DMS114 treated with DMSO at 0.1 percent for 48 hours (cell line): ENCODE results near the gene PIGW.
A peak's percentile ranks its signal among the peaks of the same experiment; 100 is the strongest.

Source experiments
- DNase-seq: peaks from one replicate; lab custom pipeline; 2025; ENCODE audit not compliant: unreplicated experiment; lab: John Stamatoyannopoulos, UW

The PIGW gene, protein sequence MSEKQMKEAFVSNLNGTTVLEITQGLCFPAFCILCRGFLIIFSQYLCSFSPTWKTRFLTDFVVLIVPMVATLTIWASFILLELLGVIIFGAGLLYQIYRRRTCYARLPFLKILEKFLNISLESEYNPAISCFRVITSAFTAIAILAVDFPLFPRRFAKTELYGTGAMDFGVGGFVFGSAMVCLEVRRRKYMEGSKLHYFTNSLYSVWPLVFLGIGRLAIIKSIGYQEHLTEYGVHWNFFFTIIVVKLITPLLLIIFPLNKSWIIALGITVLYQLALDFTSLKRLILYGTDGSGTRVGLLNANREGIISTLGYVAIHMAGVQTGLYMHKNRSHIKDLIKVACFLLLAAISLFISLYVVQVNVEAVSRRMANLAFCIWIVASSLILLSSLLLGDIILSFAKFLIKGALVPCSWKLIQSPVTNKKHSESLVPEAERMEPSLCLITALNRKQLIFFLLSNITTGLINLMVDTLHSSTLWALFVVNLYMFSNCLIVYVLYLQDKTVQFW

DNA sequence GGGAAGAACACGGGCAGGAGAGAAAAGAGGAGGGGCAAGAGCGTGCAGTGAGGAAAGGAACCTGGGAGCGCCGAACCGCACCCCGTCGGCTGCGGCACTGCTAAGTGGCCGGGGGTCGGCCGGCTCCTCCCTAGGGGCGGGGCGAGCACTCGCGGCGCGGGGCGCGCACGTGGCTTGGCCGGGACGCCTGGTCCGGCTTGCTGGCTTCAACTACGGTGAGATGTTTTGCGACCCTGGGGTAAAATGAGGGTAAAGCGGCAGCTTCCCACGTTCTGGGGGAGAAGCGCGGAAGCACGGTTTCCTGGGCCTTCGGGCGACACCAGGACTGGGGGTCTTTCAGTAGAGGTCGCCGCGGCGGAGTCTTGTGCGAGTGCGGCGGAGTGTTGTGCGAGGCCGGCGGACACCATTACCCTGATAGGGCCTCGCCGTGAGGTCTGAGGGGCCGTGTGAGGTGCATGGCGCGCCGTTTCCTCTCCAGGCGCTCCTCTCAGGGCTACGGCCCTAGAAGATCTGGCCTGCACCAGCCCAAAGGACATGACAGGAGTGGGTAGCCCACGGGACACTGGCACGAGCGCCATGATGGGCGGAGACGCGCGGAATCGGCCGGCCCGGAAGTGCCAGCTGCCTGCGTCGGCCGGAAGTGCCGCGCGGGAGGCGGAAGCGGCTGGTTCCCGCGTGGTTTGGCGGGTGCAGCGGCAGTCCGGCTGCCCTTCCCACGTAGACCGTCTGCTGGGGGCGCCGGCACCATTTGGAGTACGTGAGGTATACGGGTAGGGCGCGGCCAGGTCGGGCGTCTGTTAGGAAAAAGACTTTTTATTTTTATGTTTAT is at the start of gene PIGW, which contains the start of gene MYO19:
Gene PIGW (plus strand): TSS at position 148 of the 829 bp plus-strand sequence. CDS start 2,115 bp downstream, outside the sequence.
Gene MYO19 (minus strand): TSS at position 29 of the 829 bp plus-strand sequence. CDS start 2,330 bp downstream, outside the sequence.
- peak; percentile 77 for DNase-seq

DNA sequence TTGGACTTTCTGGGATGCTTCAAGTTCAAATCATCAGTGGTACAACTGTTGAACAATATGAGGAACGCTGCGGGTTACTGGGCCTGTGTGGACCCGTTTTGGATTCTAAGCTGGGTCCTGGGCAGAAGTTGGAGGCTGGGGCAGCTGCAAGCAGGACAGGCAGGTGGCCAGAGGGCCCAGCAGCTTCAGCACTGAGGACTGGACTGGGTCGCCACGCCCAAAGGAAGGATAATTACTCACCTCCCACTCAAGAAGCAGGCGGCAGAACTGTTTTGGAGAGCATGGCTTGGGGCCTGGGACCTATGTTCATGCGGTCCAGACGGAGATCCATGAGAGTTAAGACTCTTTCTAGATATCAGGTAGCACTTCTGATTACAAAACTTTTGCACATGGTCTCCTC is 49.8 kb upstream of the PIGW start:
- DNase-seq = no peak

DNA sequence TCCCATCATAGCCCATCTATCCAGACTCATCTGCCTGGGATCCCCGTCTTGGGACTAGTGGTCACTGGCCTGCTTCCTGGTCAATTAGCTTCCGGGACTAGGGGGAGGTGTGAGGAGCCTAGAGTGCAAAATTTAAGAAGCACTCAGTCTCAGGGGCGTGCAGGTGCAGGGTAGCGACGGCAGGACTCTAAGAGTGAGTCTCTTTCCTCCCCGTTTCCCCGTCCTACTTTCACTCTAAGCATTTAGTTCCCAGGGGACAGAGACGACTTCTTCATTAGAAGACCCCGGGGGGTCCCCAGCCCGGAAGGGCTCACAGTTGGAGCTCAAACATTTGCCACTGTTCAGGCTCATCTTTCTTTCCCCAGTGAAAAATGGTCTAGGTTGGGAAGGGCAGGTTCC is 49.0 kb upstream of the PIGW start:
- DNase-seq = no peak

DNA sequence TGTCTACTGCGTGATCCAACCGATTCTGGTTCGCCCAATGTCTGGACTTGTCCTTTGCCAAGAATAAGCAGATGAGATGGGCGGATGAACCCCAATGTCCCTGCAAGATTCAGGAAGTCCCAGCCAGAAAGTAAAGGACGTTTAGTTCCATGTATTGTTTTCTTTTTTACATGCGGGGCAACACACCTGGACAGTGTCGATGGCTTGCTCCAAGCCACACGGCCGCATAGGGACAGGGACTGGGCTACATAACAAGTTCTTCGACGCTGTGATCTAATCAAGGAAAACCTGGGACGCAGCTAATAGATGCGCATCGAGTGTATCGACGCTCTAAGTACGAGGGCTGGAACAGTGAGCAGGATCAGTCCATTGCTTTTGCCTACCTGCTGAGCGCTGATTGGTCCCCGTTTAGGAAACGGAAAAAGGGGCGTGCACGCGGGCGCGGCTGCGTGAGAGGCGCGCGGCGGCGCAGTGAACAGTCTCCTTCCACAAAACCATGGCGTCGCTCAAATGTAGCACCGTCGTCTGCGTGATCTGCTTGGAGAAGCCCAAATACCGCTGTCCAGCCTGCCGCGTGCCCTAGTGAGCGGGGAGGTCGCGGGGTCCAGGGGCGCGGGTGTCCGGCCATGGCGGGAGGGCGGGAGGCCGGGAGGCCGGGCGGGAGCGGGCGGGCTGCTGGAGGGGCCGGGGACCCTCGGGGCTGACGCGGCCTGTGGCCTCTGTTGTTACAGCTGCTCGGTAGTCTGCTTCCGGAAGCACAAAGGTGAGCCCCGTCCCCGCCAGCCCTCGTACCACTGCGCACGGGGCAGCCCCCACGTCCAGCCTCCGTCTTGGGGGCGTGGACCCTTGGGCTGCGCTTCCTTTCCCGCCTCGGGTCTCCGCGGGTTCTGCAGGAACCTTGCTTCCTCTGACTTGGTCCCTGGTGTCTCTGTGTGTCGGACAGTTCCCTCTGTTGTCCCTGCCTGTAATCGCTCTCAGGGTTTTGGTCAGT is 48.3 kb upstream of the PIGW start, which contains the start of gene ZNHIT3:
Gene ZNHIT3 (plus strand): TSS at position 478 of the 991 bp plus-strand sequence. CDS start 19 bp downstream, at position 497.
- peak; percentile 92 for DNase-seq

DNA sequence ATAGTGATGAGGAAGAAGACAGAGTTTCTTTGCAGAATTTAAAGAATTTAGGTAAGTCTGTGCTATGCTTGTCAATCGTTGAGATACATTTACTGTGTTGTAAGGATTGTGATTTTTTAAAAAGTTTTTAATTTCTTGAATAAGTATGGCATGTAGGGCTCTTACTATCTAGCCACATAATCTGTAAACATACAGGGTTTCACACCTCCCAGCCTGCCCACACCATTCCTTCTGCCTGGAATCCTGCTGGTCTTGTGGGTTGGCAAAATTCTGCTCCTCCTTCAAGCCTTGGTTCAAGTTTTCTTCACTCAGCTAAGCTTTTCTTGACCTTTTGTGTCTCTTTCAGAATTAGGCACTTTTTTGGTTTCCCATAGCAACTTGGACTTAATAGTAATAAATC is 40.8 kb upstream of the PIGW start:
- DNase-seq = no peak

DNA sequence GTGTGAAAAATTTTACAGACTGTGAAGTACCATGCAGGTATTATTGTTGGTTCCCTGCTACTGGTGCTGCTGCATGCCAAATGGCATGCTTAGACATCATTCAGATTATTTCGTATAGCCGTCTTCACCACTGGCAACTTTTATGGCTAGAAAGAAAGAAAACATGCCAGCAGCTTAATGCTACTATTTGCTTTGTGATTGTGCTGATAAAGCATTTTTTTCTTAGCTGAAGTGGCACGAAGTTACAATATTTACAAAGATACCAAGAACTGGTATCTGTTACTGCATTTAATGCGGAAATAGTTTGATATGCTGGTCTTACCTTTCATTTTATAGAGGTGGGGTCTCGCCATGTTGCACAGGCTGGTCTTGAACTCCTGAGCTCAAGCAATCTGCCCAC is 40.1 kb upstream of the PIGW start:
- no peak for DNase-seq

DNA sequence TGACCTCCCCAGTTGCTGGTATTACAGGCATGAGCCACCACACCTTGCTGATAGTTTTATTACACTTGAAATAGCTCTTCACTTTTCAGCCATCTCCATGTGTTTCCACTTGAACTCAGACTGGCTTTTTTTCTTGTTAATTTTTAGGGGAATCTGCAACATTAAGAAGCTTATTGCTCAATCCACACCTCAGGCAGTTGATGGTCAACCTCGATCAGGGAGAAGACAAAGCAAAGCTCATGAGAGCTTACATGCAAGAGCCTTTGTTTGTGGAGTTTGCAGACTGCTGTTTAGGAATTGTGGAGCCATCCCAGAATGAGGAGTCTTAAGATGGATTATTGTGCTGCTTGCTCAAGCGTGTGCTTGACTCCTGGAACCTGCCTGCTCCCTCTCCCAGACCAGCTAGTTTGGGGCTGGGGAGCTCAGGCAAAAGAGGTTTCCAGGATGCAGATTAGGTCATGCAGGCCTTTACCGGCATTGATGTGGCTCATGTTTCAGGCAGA is 39.7 kb upstream of the PIGW start:
- DNase-seq = no peak

DNA sequence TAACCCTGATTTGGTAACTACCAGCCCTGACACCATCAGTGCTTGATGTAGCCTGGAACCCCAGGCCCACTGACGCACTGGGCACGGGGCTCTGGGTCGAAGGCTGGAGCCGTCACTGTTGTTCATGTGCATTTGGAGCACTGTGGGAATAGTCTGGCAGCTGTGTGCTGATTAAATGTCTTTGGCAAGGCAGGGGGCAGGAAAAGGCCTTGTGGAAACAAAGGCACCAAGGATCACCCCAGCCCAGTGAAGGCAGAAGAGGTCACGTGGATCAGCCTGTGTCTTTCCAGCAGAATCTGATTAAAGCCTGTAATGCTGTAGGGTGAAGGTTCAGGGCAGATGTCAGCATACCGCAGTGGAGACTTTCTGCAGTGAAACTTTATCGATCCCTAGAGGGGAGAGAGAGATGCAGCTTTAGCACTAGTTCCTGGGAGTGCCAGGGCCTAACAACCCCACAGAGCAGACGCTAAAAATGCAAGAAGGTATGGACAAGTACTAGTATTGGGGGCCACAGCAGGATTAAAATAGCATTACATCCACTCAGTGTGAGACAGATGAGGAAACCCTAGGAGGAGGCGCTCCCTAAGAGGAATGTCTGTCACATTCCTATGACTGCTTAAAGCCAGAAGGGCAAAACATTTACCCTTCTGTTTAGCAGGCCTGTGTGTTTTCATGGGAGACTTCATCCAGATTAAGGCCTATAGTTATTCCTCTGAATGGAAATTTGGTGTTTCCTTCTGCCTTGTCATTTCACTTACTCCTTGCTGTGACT is 38.6 kb upstream of the PIGW start:
- DNase-seq = no peak

DNA sequence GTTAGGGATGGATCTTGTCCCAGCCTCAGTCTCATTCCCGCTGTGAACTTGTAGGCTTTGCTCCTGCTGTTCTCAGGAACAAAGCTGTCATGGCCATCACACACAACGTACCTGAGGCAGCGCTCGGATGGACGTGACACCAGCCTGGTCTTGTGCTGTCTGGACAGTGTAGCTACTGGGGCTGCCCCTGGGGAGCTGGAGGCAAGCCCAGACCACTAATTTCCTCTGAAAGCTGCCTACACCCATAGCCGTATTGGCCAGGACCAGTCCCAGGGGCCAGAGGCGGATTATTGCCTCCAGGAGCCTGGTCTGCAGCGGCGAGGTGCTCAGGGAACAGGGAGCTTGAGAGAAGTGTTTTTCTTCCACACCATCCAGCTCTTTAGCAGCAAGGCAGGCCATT is 36.6 kb upstream of the PIGW start:
- DNase-seq = no peak

DNA sequence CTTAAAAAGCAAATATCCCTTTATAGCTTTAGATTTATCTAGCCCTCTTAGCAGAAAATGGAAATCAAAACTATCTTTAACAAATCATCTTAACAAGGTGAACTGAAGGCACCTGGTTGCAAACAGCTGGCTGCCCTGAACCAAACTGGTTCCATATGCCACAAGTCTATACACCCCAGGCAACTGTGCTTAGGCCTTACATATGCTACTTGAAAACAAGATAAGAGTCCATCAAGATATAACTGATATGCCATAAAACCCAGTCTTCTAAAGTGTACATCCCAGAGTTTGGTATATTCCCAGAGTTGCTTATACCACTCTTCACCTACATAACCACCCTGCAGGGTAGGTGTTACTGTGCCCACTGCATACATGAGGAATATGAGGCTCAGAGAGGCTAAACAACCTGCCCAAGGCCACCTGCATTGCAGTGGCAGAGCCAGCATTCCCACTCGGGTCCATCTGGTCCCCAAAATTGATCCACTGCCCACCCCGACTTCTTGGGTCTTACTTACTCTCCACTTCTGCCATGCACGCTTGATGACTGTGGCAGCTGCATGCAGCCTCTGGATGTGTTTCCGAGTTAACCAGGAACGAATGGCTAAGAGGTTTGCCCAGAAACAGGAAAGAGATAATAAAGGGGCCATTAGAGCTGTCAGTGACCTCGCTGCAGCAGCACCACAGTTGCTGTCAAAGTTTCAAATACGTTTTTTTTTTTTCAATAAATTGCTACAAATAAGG is 36.1 kb upstream of the PIGW start:
- DNase-seq = no peak

DNA sequence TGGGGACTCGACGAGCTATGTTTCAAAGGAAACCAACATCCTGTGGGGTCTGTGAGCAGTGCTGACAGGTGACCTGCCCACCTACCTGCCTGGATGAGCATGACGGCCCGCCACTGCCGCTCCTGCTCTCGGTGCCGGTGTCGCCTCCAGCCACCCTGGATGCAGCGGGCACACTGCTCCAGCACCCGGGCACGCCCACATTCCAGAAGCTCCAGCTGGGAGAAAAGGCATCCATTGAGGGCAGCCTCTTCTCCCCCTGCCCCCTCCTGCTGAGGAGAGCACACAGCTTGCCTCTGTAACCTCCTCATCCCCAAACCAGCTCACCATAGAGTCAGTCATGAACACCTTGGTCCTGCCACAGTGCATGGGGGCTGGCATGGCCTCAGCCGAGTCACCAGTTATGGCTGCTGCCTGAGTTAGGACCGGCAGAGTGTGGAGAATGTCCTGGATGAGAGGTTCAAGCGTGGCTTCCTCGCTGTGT is 34.0 kb upstream of the PIGW start:
- DNase-seq = no peak

DNA sequence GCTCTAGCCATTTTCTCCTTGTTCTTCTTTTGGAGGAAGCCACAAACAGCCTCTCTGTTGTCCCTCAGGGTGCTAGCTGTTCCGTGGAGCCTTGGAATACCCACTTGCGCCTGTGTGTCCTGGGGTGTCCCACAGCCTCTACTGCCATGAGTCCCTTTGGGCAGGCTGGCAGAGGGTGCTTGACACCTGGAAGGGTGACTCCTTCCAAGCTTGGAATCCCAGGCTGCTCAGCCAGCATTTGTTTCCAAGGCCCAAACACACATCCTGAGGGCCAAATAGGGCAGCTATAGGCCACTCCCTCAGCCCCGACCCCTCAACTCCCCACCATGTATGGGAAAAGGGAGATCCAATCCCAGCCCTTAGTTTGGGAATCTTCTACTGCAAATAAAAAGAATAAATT is 33.4 kb upstream of the PIGW start:
- DNase-seq = no peak

DNA sequence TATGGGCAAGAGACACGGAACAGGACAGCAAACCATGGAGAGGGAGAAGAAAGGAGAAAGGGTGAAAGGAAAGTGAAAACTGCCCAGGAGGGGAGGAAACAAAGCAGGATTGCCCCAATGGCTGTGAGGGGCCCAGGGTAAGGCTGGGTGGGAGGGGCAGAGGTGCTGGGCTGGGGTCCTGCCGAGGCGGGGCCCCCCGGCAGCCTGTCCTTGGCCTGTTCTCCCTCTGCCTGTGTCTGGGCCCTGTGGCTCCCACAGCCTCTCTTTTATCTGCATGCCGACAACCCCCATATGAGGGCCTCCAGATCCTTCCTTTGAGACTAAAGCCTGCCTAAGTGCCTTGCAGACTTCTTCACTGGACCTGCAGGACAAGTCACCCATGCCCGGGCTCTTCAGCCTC is 32.8 kb upstream of the PIGW start:
- no peak for DNase-seq

DNA sequence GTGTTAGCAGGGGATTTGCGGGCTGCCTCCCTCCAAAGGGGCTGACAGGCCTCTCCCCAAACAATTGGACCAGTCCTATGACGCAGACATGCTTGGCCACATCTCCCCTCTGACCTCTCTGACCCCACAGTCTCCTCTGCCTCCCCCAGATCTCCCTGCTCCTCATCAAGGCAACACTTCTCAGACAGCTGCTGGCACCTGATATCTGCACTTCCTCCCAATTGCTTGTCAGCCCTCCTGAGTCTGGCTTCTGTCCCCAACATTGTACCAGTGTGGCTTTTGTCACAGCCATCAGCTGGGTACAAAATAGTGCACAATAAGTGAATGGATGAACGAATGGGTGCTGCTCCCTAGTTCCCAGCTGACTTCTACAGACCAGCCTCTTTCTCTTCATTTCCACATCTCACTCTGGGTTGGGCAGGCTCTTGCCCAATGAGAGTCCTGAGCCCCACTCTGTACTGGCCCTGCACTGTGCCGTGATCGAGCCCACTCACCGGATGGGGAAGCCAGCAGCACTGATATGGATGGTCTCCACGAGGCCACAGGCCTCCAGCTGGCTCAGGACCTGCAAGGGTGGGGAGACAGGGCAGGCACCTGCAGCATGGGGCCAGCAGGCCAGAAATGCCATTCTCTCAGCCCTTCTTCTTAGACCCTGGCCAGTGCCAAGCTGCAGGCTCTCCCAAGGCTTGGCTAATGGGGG is 31.2 kb upstream of the PIGW start:
- no peak for DNase-seq

DNA sequence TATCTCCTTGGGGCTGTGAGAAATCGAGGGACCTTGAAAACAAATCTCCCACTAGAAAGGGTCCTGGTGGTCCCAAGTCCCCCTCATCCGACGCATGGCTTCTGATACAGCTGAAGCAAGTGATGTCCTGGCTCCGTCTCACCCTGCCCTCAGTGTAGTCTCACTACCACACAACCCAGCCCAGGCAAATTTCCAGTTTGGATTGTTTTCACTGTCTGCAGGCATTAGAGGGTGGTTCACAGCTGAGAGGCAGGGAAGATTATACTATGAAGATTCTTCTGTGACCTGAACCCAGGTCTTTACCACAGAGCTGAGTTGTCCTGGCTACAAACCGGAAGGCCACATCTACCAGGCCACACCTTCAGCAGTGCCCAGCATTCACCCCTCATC is 30.6 kb upstream of the PIGW start:
- DNase-seq = no peak

DNA sequence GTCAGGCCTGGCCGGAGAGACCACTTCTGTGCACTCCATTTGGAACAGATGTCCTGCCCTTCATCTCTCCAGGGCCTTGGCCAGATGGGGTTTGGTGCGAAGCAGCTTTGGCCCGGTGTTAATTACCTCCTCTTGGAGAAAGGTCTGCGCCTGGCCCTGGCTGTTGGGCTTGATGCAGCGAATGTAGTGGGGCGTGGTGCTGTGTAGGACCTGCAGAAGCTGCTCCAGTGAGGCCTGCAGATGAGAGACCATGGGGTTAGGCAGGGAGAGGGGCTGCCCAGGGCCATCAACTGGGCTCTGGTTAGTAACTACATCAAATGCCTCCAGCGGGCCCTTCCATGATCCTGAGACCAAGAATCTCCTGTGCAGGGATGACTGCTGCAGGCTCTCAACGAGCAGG is 29.6 kb upstream of the PIGW start:
- no peak for DNase-seq

DNA sequence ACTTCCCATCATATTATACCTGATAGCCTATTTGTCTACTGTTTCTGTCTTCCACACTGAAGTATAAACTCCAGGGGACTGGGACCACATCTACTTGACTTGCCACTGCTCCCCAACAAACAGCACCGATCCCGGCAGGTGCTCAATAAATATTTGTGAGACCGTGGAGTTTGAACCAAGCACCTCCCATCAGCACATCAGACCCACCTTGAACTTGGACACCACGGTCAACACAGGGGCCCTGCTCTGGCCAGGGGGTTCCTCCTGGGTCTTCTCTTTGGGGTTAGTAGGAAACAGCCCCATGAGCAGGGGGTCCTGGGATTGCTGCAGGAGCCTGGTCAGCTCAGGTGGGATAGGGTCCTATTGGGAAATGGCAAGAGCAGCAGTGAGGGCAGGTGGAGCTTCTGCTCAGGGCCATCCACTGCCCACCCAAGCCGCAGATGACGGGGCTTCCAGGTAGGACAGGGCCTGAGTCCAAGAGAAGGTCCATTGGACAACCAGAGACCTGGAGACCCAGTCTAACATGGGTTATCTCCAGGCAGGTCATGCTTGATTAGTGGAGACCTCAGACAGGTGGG is 28.4 kb upstream of the PIGW start:
- DNase-seq = no peak

DNA sequence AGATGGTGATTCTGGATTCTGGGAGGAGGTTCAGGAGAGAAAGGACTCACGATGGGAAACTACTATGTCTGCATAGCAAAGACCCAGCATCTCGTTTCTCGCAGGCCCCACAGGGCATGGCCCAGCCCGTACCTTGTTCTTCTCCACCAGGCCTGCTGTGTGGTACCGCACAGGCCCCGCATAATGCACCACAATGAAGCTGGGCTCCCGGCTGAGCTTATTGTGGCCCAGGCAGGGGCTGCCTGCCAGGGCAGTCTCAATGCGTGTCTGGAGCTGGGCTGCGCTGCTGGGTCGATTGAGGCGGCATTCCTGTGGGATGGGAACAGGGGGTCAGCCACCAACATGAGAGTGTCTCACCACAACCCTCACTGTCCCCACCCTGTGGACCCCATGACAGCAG is 28.0 kb upstream of the PIGW start:
- DNase-seq = no peak
